Measurements from ENCODE around the gene SRP68.
A peak's percentile ranks its signal among the peaks of the same experiment; 100 is the strongest.

SRP68 gene

DNA sequence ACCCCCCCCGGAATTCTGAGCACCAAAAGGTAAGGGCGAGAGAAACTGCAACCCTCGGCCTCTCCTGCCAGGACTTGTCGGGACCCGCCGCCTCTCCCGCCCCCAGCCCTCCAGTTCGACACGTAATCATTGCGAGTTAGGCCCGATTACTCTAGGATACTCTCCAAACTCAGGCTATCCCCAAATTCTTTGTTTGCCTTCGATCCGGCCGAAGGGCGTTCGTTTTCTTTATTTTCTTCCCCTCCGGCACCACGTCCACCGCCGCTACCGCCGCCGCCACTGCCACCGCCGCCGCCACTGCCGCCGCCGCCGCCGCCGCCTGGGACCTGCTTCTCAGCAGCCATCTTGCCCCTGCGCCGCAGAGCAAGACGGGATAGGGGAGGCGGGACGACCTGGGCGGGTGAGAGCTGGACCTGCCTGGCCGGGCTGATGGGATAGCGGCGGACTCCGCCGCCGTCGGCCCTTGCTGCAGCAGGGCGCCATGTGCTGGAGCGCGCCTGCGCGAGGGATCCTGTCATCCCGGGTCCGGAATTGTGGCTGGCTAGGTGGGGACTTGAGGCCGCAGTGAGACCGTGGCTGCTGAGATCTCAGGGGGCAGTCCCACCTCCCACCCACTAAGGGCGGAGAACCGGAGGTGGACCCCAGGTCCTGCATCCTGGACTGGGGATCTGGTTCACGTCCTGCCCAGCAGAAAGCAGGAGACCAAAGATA is at the start of gene SRP68:
Gene SRP68 (minus strand): TSS at position 370 of the 711 bp plus-strand sequence. CDS start 26 bp downstream, at position 344.
- peak; percentile 88 to 93 (median 90) for DNase-seq

- DNase-seq: no peak
These were observed 49.7 kb upstream of the SRP68 start for GRCh38 chr17:76121932-76122430.

GRCh38 chr17:76120658-76121008 is 48.3 kb upstream of the SRP68 start:
- DNase-seq: no peak

GRCh38 chr17:76119409-76120371 is 47.4 kb upstream of the SRP68 start:
- no peak for DNase-seq

DNA sequence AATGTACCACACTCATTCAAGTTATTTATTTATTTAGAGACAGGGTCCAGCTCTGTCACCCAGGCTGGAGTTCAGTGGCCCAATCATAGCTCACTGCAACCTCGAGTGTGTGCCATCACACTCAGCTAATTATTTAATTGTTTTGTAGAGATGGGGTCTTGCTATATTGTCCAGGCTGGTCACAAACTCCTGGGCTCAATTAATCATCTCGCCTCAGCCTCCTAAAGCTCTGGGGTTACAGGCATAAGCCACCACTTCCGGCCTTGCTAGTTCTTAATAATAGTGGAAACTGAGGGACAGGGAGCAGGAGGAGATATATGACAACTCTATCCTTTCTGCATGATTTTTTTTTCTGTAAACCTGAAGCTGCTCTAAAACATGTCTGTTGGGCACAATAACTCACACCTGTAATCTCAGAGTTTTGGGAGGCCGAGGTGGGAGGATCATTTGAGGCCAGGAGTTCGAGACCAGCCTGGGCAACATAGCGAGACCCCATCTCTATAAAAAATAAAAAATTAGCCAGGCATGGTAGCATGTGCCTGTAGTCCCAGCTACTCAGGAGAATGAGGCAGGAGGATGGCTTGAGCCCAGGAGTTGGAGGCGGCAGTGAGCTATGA is 42.9 kb upstream of the SRP68 start:
- DNase-seq: no peak

GRCh38 chr17:76111956-76112355 is 39.6 kb upstream of the SRP68 start:
- DNase-seq: no peak

DNA sequence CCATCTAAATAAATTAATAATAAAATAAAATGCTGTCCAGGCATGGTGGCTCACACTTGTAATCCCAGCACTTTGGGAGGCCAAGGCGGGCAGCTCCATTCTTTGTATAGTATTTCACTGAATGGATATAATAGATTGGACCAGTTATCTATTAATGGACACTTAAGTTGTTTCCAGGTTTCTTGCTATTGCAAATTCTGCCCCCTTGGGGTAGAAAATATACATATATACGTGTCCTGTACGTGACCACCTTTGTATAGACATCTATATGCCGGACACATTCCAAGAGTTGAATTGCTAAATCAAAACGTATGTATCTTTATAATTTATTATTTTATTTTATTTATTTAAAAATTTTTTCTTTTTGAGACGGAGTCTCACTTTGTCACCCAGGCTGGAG is 35.2 kb upstream of the SRP68 start:
- peak in 2 of 3 experiments; percentile 9 to 27 for DNase-seq

DNA sequence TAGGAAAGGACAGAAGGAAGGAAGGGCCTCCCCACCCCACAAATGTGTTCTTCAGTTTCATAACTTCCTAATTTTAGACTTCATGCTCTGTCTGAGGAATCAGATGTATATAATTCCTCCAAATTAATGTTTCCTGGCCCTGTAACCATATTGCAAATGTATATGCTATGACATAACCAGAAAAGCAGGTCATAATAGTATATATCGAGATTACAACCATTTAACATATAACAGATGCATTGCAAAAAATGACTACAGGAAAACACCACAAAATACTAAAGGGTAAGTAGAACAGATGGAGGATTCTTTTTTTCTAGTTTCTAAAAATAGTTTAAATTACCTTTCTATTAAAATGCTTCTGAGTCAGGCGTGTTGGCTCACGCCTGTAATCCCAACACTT is 34.4 kb upstream of the SRP68 start:
- peak in 1 of 3 experiments; percentile 29 for DNase-seq

- DNase-seq: no peak
These were observed 32.5 kb upstream of the SRP68 start for GRCh38 chr17:76104896-76105231.

- DNase-seq: no peak
These were observed 32.0 kb upstream of the SRP68 start for GRCh38 chr17:76104140-76104895.

DNA sequence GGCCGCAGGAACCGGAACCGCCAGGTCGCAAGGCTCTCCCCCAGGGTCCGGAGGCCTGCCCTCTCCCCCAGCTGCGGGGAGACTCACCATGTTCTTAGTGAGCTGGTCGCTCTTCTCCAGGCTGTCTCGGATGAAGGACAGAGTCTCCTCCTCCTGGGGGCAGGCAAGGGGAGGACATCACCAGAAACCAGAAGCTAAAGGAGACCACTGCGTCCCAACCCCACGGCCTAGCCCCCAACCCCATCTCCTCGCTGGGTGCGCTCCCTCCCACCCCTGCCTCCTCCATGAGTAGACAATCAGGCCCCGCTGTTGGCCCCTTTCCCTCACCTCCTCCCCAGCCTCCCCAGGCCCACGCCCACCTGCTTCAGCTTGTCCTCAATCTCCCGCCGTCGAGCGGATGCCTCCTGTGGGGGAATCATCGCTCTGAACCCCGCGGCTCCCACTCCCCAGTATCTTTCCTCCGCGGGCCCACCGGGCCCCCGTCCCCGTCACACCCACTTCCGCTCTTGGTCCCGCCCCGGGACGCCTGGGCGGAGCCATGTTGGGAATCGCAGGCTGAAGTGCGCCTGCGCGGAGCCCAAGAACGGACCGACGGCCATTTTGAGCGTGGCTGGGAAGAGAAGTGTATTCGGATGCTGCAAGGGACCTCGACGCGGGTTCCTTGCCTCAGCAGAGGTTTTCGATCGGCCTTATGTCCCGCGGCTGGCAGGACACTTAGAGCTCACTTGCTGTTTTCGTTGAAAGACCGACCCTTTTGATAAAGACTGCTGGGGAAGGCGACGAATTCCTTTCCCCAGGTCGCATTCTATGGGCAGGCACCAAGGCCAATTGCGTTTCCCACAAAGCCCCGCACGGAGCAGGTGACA is 31.2 kb upstream of the SRP68 start, which contains the start of gene EXOC7:
Gene EXOC7 (minus strand): TSS at position 514 of the 866 bp plus-strand sequence. CDS start 95 bp downstream, at position 419.
- DNase-seq: peak; percentile 91 to 97 (median 96)

DNA sequence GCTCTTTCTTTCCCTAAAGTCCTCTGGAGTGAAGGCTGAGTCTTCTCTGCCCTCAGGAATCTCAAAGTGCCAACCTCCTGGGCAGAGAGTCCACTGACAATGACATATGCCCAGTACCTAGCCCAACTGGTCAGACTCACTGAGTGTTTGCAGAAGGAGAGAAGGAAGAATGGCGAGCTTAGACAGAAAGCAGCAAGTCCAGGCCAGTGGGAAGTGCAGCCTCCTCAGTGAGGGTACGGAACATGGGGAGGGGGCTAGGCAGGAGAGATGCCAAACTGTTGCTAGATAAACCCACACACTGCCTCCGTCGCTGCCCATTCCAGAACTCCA is 30.6 kb upstream of the SRP68 start:
- peak in 2 of 3 experiments; percentile 35 to 49 for DNase-seq

- DNase-seq: no peak
These were observed 25.5 kb upstream of the SRP68 start for GRCh38 chr17:76097716-76098295.

DNA sequence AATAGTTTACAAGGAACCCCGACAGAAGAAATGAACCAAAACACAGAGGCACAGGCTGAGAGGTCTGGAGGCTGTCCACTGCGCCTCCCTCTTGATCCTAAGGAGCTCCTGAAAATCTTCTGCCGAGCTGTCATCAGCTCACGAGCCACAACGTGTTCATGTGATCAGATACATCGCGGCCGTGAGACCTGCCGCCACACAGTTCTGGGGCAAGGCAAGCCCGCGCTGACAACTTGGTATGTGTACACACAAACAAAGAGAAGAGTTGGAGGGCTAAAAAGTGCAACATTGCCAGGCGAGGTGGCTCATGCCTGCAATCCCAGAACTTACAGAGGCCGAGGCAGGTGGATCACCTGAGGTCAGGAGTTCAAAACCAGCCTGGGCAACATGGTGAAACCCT is 23.6 kb upstream of the SRP68 start:
- no peak for DNase-seq

DNA sequence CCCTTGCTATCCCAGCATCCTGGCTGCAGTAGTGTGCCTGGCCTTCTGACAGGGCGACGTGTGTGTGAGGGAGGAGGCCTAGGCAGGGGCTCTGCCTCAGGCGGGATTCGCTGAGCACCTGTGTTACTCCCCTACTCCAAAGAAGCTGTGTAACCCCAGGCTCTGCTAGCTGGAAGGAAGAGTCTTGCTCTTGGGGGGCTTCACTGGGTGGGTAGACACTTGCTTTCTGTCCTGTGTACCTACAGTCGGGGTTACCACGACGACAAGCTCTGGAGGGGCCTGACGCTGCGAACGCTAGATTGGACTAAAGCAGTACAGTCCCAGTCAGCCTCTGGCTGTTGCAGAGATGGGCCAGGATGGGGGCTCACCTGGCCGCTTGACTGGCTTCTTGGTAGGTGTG is 21.7 kb upstream of the SRP68 start:
- no peak for DNase-seq

GRCh38 chr17:76092526-76093413 is 20.5 kb upstream of the SRP68 start:
- DNase-seq: no peak

- no peak for DNase-seq
These were observed 19.4 kb upstream of the SRP68 start for GRCh38 chr17:76091526-76092286.

GRCh38 chr17:76090517-76091129 is 18.3 kb upstream of the SRP68 start:
- no peak for DNase-seq

Data from NCI-H1417 (cell line).